Neutrophil (primary cell): Measurements from ENCODE around the gene ZNF605.
A peak's percentile ranks its signal among the peaks of the same experiment; 100 is the strongest.
"Not testable (repeated sequence)": the region's sequence is repeated elsewhere in the genome, so short reads cannot be mapped to it uniquely, and the experiment has no call there.

ENCODE experiments used
- H3K27ac ChIP-seq: fragments of 200-600 bp; sonication (generic); 2 replicates; pipeline ENCODE4 v1.5.1; 2016; ENCODE audit warnings: mild to moderate bottlenecking, moderate library complexity
- H3K27me3 ChIP-seq: fragments of 200-600 bp; sonication (generic); 2 replicates; pipeline ENCODE4 v1.6.0; 2016; ENCODE audit warnings: mild to moderate bottlenecking
- H3K36me3 ChIP-seq: fragments of 200-600 bp; sonication (generic); 2 replicates; pipeline ENCODE4 v1.5.1; 2017
- H3K4me1 ChIP-seq, 2 experiments: fragments of 200-600 bp in 1 of 2; sonication (generic) in 1 of 2; 1 replicate in 1 of 2; 2 replicates in 1 of 2; pipeline versions ENCODE4 v1.5.1 to v1.6.1; 2013 to 2016; ENCODE audit warnings: low read depth in 1 of 2, low read length in 1 of 2, mild to moderate bottlenecking in 1 of 2, moderate library complexity in 1 of 2; ENCODE audit not compliant: control insufficient read depth in 1 of 2, insufficient read depth in 1 of 2
- H3K4me3 ChIP-seq, 2 experiments: fragments of 200-600 bp in 1 of 2; sonication (generic) in 1 of 2; 1 replicate in 1 of 2; 2 replicates in 1 of 2; pipeline ENCODE4 v1.5.1; 2013 to 2016; ENCODE audit warnings: low read depth in 1 of 2, low read length in 1 of 2, mild to moderate bottlenecking in 1 of 2, moderate library complexity in 1 of 2
- H3K9me3 ChIP-seq: fragments of 200-600 bp; sonication (generic); 2 replicates; pipeline ENCODE4 v1.5.1; 2016
- CTCF ChIP-seq: fragments of 200-600 bp; sonication (generic); IDR thresholded peaks from 2 replicates; pipeline ENCODE4 v1.5.1; 2016; ENCODE audit warnings: antibody characterized with exemption

The ZNF605 gene

GRCh38 chr12:132886529-132887477 lies 69.3 kb downstream of the ZNF605 start:
- H3K36me3 ChIP-seq = peaks cover 28% of the 10 kb centered on the region
- H3K4me3 ChIP-seq = peak overlapping the region; percentile 70 to 93
- peaks cover 16% of the 10 kb centered on the region in 2 experiments for H3K4me1 ChIP-seq
- peaks cover 4% of the 10 kb centered on the region for H3K27me3 ChIP-seq
- peak overlapping the region; percentile 92 for H3K27ac ChIP-seq
- H3K9me3 ChIP-seq = no peaks in the 10 kb centered on the region
- no peak for TF ChIP-seq CTCF

GRCh38 chr12:132881818-132882217 lies 74.3 kb downstream of the ZNF605 start:
- H3K4me3 ChIP-seq = no peak overlapping the region
- peak overlapping the region; percentile 29 for H3K27ac ChIP-seq

GRCh38 chr12:132874620-132875019 lies 81.5 kb downstream of the ZNF605 start:
- H3K9me3 ChIP-seq, H3K27ac ChIP-seq, H3K27me3 ChIP-seq, H3K4me3 ChIP-seq, H3K4me1 ChIP-seq: not testable (repeated sequence)
- peaks cover 89% of the 10 kb centered on the region for H3K36me3 ChIP-seq

More at GRCh38 chr12:132881818-132882217, 74.3 kb downstream of the ZNF605 start:
- H3K4me1 ChIP-seq = peaks cover 6% of the 10 kb centered on the region in 2 experiments
- no peak for TF ChIP-seq CTCF
- no peaks in the 10 kb centered on the region for H3K9me3 ChIP-seq
- no peaks in the 10 kb centered on the region for H3K27me3 ChIP-seq
- peaks cover 46% of the 10 kb centered on the region for H3K36me3 ChIP-seq

GRCh38 chr12:132874175-132874574 lies 81.9 kb downstream of the ZNF605 start:
- TF ChIP-seq CTCF = no peak

GRCh38 chr12:132873724-132874123 lies 82.4 kb downstream of the ZNF605 start:
- H3K9me3 ChIP-seq = peaks cover 4% of the 10 kb centered on the region
- TF ChIP-seq CTCF = no peak
- no peak overlapping the region for H3K27ac ChIP-seq
- H3K27me3 ChIP-seq = no peaks in the 10 kb centered on the region
- no peaks in the 10 kb centered on the region for H3K4me1 ChIP-seq
- no peak overlapping the region for H3K4me3 ChIP-seq
- peaks cover 95% of the 10 kb centered on the region for H3K36me3 ChIP-seq

More at GRCh38 chr12:132874175-132874574, 81.9 kb downstream of the ZNF605 start:
- Histone ChIP-seq H3K4me3 (no peak overlapping the region), H3K36me3 (peaks cover 90% of the 10 kb centered on the region), H3K9me3 (peaks cover 4% of the 10 kb centered on the region), H3K4me1 (no peaks in the 10 kb centered on the region), H3K27ac (no peak overlapping the region), H3K27me3 (no peaks in the 10 kb centered on the region)

GRCh38 chr12:132872975-132873421 lies 83.1 kb downstream of the ZNF605 start:
- no peak for TF ChIP-seq CTCF

More at GRCh38 chr12:132872975-132873421, 83.1 kb downstream of the ZNF605 start:
- Histone ChIP-seq H3K4me3 (no peak overlapping the region), H3K9me3 (peaks cover 4% of the 10 kb centered on the region), H3K27me3 (no peaks in the 10 kb centered on the region), H3K27ac (no peak overlapping the region), H3K36me3 (peaks cover 100% of the 10 kb centered on the region), H3K4me1 (no peaks in the 10 kb centered on the region)
